Gastrocnemius medialis (tissue), 4 donors: ENCODE data around the gene TNPO2.

Experiments
- CTCF ChIP-seq, 5 experiments: fragments of 450-650 bp in 3 of 5; fragments of 200-600 bp in 2 of 5; sonication (generic) in 2 of 5; IDR thresholded peaks in 4 of 5; conservative IDR thresholded peaks in 1 of 5; 1 replicate in 4 of 5; 2 replicates in 1 of 5; pipeline ENCODE4 v1.5.1; 2016 to 2019; ENCODE audit warnings: antibody characterized with exemption in 5 of 5, mild to moderate bottlenecking in 3 of 5, moderate library complexity in 3 of 5
- POLR2A ChIP-seq, 2 donors: fragments of 450-650 bp; IDR thresholded peaks; one replicate each; pipeline ENCODE4 v1.6.1; 2017; ENCODE audit warnings: antibody characterized with exemption in 2 of 2, mild to moderate bottlenecking in 2 of 2, moderate library complexity in 2 of 2

DNA sequence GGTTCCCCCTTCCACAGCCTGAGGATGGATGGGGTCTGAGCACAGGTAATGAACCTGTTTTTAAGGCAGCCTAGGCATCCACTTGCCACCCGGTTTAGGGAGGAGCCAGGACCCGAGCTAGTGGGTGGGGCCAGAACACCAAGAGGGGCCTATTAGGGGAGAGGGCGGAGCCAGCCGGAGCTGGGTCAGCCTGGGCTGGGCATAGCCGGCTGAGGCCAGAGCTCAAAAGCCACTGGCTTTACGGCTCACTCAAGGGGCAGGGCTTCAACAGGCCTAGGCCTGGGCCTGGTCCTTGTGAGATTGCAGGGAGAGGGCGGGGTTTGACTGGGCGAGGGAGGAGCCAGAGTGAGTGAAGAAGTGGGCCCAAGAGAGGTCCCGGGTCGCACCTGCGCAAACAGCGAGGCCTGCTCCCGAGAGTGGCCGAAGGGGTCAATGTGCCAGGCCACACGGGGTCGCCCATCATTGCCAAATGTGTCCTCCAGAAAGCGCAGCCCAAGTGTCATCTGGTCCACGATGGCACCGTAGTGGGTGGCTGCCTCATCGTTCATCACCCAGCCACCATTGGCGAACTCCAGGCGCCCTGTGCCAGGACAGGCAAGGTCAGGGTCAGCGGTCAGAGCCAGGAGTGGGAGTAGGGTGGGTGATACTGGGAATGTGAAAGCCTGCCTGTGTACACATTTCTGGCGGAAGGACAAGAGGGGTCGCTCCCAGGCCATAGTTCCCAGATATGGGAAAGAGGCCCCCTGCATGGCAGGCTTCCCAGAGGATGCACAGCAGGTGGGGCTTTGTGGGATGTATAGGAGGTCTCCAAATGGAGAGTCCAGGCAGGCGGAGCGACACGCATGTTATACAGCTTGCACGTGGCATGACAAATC lies 59.1 kb downstream of the TNPO2 start:
- TF ChIP-seq CTCF (IDR thresholded peaks at IDR 0.05 in 4 of 5, conservative IDR thresholded peaks at IDR 0.05 in 1 of 5) (no peak), POLR2A (IDR thresholded peaks at IDR 0.05) (no peak)
